GM23248 (cell line): ENCODE results near the gene TBC1D14. TPM values are rescaled to one million over a fixed set of nuclear protein-coding genes. Genes with fewer than 3 reads are reported as not detected.

Experiments
- DNase-seq: peaks from one replicate; pipeline ENCODE4 v3.0.0-alpha.2; 2015
- H2AFZ ChIP-seq: fragments of 200-600 bp; sonication (generic); 2 replicates; pipeline ENCODE4 v1.6.1; 2016; ENCODE audit warnings: antibody characterized with exemption
- H3F3A ChIP-seq: fragments of 200-600 bp; sonication (generic); 2 replicates; pipeline ENCODE4 v1.6.1; 2016; ENCODE audit warnings: mild to moderate bottlenecking, antibody characterized with exemption, mixed run types; ENCODE audit not compliant: insufficient read depth
- H3K27ac ChIP-seq: fragments of 200-600 bp; sonication (generic); 2 replicates; pipeline ENCODE4 v1.5.1; 2016; ENCODE audit warnings: mild to moderate bottlenecking
- H3K27me3 ChIP-seq: fragments of 200-600 bp; sonication (generic); replicated peaks from 2 replicates; pipeline ENCODE4 v1.6.1; 2016; ENCODE audit warnings: mild to moderate bottlenecking; ENCODE audit not compliant: insufficient read depth
- H3K36me3 ChIP-seq: fragments of 200-600 bp; sonication (generic); 2 replicates; pipeline ENCODE4 v1.6.1; 2016; ENCODE audit warnings: low read depth, mild to moderate bottlenecking
- H3K4me1 ChIP-seq: fragments of 200-600 bp; sonication (generic); 2 replicates; pipeline ENCODE4 v1.6.1; 2016; ENCODE audit warnings: mild to moderate bottlenecking; ENCODE audit not compliant: insufficient read depth
- H3K4me2 ChIP-seq: fragments of 200-600 bp; sonication (generic); one replicate; pipeline ENCODE4 v1.6.1; 2016; ENCODE audit warnings: mild to moderate bottlenecking; ENCODE audit not compliant: unreplicated experiment
- H3K4me3 ChIP-seq: fragments of 200-600 bp; sonication (generic); 2 replicates; pipeline ENCODE4 v1.5.1; 2016; ENCODE audit warnings: mild to moderate bottlenecking
- H3K79me2 ChIP-seq: fragments of 200-600 bp; sonication (generic); 2 replicates; pipeline ENCODE4 v1.6.1; 2016; ENCODE audit warnings: mild to moderate bottlenecking; ENCODE audit not compliant: insufficient read depth
- H3K9ac ChIP-seq: fragments of 200-600 bp; sonication (generic); 2 replicates; pipeline ENCODE4 v1.6.1; 2016; ENCODE audit warnings: mild to moderate bottlenecking
- H3K9me2 ChIP-seq: fragments of 200-600 bp; sonication (generic); 2 replicates; pipeline ENCODE4 v1.6.1; 2016; ENCODE audit warnings: mixed run types, mild to moderate bottlenecking, moderate library complexity; ENCODE audit not compliant: insufficient read depth
- H3K9me3 ChIP-seq: fragments of 200-600 bp; sonication (generic); one replicate; pipeline ENCODE4 v1.6.1; 2017; ENCODE audit warnings: low read depth
- H4K20me1 ChIP-seq: fragments of 200-600 bp; sonication (generic); 2 replicates; pipeline ENCODE4 v1.6.0; 2016; ENCODE audit not compliant: insufficient read depth
- EZH2 ChIP-seq: fragments of 200-600 bp; sonication (generic); IDR thresholded peaks from 2 replicates; pipeline ENCODE4 v1.6.1; 2018; ENCODE audit warnings: antibody characterized with exemption, mild to moderate bottlenecking; ENCODE audit not compliant: insufficient read depth, poor library complexity, severe bottlenecking
- EZH2phosphoT487 ChIP-seq: fragments of 200-600 bp; sonication (generic); IDR thresholded peaks from 2 replicates; pipeline ENCODE4 v1.6.1; 2018; ENCODE audit warnings: antibody characterized with exemption, moderate library complexity, mild to moderate bottlenecking, low read depth; ENCODE audit not compliant: insufficient read depth
- WGBS, 2 experiments: methylation state at CpG; one replicate each; pipeline ENCODE4 v1.1.6; 2015 to 2017; ENCODE audit warnings: low lambda C conversion rate in 2 of 2, low coverage in 1 of 2; ENCODE audit errors: missing lambda C conversion rate in 2 of 2; 5-methylcytosine and 5-hydroxymethylcytosine counted together
- in situ Hi-C: fragments of 300-500 bp; cut with MboI; formaldehyde crosslinking; loops from 2 replicates; pipeline ENCODE4 v1.15.0; 2020
- polyA plus RNA-seq: library from polyadenylated mRNA; unstranded; fragments of >200 nt; fragmentation: Nextera tagmentation; extraction: Ambion mirVana; gene quantifications from 2 replicates; pipeline ENCODE4 v1.2.1, GENCODE V29; 2016
- total RNA-seq: library from RNA; depleted of rRNA; stranded (reverse); fragments of >200 nt; shearing (Covaris generic); gene quantifications from 2 replicates; pipeline ENCODE4 v1.2.3, GENCODE V29; 2014

Gene TBC1D14
- total and polyA plus RNA-seq, 2 experiments from 2014 or later = 20.4 to 39.1 TPM

- Histone ChIP-seq H3F3A (no peaks in the 10 kb centered on the region), H3K4me1 (no peaks in the 10 kb centered on the region), H3K9me2 (no peaks in the 10 kb centered on the region), H3K9me3 (no peaks in the 10 kb centered on the region), H2AFZ (no peak overlapping the region), H4K20me1 (no peaks in the 10 kb centered on the region), H3K36me3 (no peaks in the 10 kb centered on the region), H3K4me3 (no peak overlapping the region), H3K4me2 (no peak overlapping the region), H3K27me3 (no peaks in the 10 kb centered on the region), H3K79me2 (peaks cover 32% of the 10 kb centered on the region; the same call in 1 of the 2 replicates), H3K27ac (no peak overlapping the region), H3K9ac (no peak overlapping the region)
- in situ Hi-C loops = no loop called here
- TF ChIP-seq EZH2 (no peak), EZH2phosphoT487 (no peak)
- DNase-seq = no peak
- 90 to 91% methylated on average over 12 of the region's 12 CpGs for WGBS, 2 experiments
Measured at GRCh38 chr4:6916069-6916586, 6.5 kb downstream of the TBC1D14 start.

- 56 to 57% methylated on average over 15 of the region's 15 CpGs for WGBS, 2 experiments
- no peak for TF ChIP-seq EZH2
- Histone ChIP-seq H4K20me1 (no peaks in the 10 kb centered on the region), H3K4me1 (no peaks in the 10 kb centered on the region), H3K27ac (no peak overlapping the region), H3K4me3 (no peak overlapping the region), H3K9me2 (no peaks in the 10 kb centered on the region), H3K79me2 (peaks cover 32% of the 10 kb centered on the region; the same call in 1 of the 2 replicates), H3K4me2 (no peak overlapping the region), H3K9ac (no peak overlapping the region), H2AFZ (no peak overlapping the region), H3K36me3 (no peaks in the 10 kb centered on the region), H3F3A (no peaks in the 10 kb centered on the region), H3K27me3 (no peaks in the 10 kb centered on the region), H3K9me3 (no peaks in the 10 kb centered on the region)
- peak; percentile 21 for DNase-seq
- in situ Hi-C loops = no loop called here
Measured at GRCh38 chr4:6916587-6917460, 7.2 kb downstream of the TBC1D14 start.

DNA sequence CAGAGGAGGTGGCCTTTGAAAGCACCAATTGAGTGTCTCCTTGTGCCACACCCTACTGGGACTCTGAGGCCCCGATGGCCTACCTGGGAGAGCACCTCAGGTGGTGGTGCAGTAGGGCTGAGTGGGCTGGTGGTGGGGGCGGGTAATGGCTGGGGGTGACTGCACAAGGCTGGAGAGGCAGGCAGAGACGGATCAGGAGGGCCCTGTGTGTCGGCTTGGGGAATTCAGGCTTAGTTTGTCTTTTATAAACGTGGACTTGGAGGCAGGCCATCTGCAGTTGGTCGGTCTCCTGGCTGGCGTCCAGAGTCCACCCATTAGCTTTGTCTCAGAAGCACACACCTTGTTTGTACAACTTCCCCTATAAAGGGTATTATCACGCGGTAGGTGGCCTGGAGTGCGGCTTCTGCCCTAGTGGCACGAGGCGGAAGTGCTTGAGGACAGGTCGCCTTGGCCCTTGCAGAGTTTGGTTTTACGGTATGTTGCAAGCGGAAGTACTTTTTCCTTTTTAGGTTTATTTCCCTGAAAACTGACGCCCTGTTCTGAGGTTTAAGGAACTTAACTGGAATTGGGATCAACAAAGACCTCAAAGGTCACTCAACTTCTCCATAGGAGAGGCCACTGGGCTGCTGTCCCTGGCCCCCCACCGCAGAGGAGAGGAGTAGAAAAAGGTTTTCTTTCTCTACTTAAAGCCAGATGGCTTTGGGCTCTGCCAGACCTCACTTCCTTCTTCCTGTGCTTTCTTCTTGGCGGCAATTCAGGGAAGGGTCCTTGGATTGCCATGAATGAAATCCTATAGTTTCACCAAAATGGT lies 8.0 kb downstream of the TBC1D14 start:
- in situ Hi-C loops = no loop called here
- no peaks in the 10 kb centered on the region for H3K9me3 ChIP-seq
- H3K79me2 ChIP-seq = peaks cover 28% of the 10 kb centered on the region; the same call in 1 of the 2 replicates
- H3K9me2 ChIP-seq = no peaks in the 10 kb centered on the region
- H3K4me3 ChIP-seq = no peak overlapping the region
- TF ChIP-seq EZH2phosphoT487 = no peak
- no peak for TF ChIP-seq EZH2
- H3K4me1 ChIP-seq = no peaks in the 10 kb centered on the region
- no peak for DNase-seq
- no peak overlapping the region for H2AFZ ChIP-seq
- no peak overlapping the region for H3K27ac ChIP-seq
- no peaks in the 10 kb centered on the region for H3K36me3 ChIP-seq
- H3K4me2 ChIP-seq = no peak overlapping the region
- 72 to 84% methylated on average over 17 to 18 of the region's 18 CpGs for WGBS, 2 experiments
- H4K20me1 ChIP-seq = no peaks in the 10 kb centered on the region
- no peaks in the 10 kb centered on the region for H3K27me3 ChIP-seq
- H3F3A ChIP-seq = no peaks in the 10 kb centered on the region
- no peak overlapping the region for H3K9ac ChIP-seq

- no peaks in the 10 kb centered on the region for H3K4me1 ChIP-seq
- H3K27ac ChIP-seq = no peak overlapping the region
- no peaks in the 10 kb centered on the region for H3K27me3 ChIP-seq
- H3K4me2 ChIP-seq = no peak overlapping the region
- no peaks in the 10 kb centered on the region for H3K36me3 ChIP-seq
- H3K9me3 ChIP-seq = no peaks in the 10 kb centered on the region
- TF ChIP-seq EZH2phosphoT487 (no peak), EZH2 (no peak)
- H3K9me2 ChIP-seq = no peaks in the 10 kb centered on the region
- no peaks in the 10 kb centered on the region for H4K20me1 ChIP-seq
- H3K79me2 ChIP-seq = peaks cover 22% of the 10 kb centered on the region; the same call in 1 of the 2 replicates
- H3F3A ChIP-seq = no peaks in the 10 kb centered on the region
- no peak overlapping the region for H3K9ac ChIP-seq
- 64 to 73% methylated on average over 7 of the region's 7 CpGs for WGBS, 2 experiments
- no peak overlapping the region for H3K4me3 ChIP-seq
- in situ Hi-C loops = no loop called here
- H2AFZ ChIP-seq = no peak overlapping the region
- no peak for DNase-seq
Measured at GRCh38 chr4:6918338-6918737, 8.7 kb downstream of the TBC1D14 start.
